Mononuclear cell (primary cell): ENCODE results near the gene PTDSS2. TPM values are rescaled to one million over a fixed set of nuclear protein-coding genes. Genes with fewer than 3 reads are reported as not detected.
"Not testable (repeated sequence)": the region's sequence is repeated elsewhere in the genome, so short reads cannot be mapped to it uniquely, and the experiment has no call there.

Experiments
- H3K27me3 ChIP-seq: 2 replicates; pipeline ENCODE4 v1.6.0; 2011; ENCODE audit warnings: low read length, control low read depth; ENCODE audit not compliant: insufficient read depth
- H3K4me1 ChIP-seq: 2 replicates; pipeline ENCODE4 v1.5.1; 2011; ENCODE audit warnings: mild to moderate bottlenecking, low read length, control low read depth; ENCODE audit not compliant: insufficient read depth
- H3K4me3 ChIP-seq: 2 replicates; pipeline ENCODE4 v1.5.1; 2011; ENCODE audit warnings: mild to moderate bottlenecking, low read length, moderate library complexity
- H3K9me3 ChIP-seq: 2 replicates; pipeline ENCODE4 v1.5.1; 2011; ENCODE audit warnings: low read depth, mild to moderate bottlenecking, control low read depth, low read length
- total RNA-seq: library from RNA; depleted of rRNA; stranded (reverse); fragments of >200 nt; gene quantifications from one replicate; pipeline ENCODE4 v1.2.3, GENCODE V29; 2012

PTDSS2 gene
- total RNA-seq, 1 donor: 8.8 TPM

- H3K9me3 ChIP-seq: no peaks in the 10 kb centered on the region
- H3K4me3 ChIP-seq: no peak overlapping the region
- H3K4me1 ChIP-seq: peaks cover 20% of the 10 kb centered on the region
- no peaks in the 10 kb centered on the region for H3K27me3 ChIP-seq
Measured at GRCh38 chr11:420054-420910, 29.8 kb upstream of the PTDSS2 start.

DNA sequence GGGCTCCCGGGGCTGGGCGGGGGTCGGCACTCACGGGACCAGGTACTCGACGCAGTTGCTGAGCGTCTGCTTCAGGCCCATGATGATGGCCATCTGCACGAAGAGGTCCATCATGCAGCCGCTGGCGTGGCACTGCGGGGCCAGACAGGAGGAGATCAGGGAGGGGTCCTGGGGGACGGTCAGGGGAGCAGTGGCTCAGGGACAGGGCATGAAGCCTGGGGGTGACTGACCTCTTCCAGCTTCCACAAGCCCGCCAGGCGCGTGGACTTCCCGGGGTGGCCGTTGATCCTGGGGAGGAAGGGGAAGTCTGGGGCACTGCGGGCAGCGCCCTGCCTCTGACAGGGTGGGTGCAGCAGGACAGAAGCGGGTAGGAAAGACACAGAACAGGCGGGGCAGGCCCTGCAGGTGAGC lies 29.2 kb upstream of the PTDSS2 start:
- H3K4me1 ChIP-seq: peaks cover 14% of the 10 kb centered on the region
- no peaks in the 10 kb centered on the region for H3K27me3 ChIP-seq
- no peak overlapping the region for H3K4me3 ChIP-seq

DNA sequence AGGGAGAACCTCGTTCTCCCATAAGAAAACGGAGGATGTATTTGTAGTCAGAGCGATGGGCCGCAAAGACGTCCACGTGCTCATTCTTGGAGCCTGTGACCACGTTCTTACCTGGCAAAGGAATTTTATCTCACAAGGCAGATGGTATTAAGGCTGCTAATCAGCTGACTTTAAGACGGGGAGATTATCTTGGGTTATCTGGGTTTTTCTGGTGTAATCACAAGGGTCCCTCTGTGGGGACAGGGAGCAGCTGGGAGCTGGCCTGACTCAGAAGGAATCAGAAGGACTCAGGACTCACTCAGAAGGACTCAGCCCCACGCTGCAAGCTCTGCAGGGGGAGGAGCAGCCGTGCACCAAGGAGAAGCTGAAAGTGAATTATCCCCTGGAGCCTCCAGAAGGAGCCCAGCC lies 27.8 kb upstream of the PTDSS2 start:
- no peaks in the 10 kb centered on the region for H3K27me3 ChIP-seq
- no peaks in the 10 kb centered on the region for H3K9me3 ChIP-seq
- no peak overlapping the region for H3K4me3 ChIP-seq
- peaks cover 6% of the 10 kb centered on the region for H3K4me1 ChIP-seq

More for the DNA sequence above, 29.2 kb upstream of the PTDSS2 start:
- H3K9me3 ChIP-seq: no peaks in the 10 kb centered on the region

DNA sequence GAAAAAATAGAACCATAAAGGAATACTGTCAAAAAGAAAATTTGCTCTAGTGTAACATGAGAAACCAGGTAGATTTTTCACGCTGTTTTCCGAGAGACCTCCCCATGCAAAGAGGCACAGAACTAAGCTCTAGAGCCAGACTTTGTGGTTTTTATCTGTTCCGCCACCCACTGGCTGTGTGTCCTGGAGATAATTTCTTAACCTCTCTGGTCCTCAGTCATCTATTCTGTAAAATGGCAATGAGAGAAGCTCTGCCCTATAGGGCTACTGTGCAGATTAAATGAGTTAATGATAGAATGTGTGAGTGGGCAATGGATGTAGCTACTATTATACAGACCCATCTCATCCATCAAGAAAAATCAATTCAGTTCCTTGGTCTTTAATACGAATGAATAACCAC lies 25.8 kb upstream of the PTDSS2 start:
- no peak overlapping the region for H3K4me3 ChIP-seq
- no peaks in the 10 kb centered on the region for H3K27me3 ChIP-seq
- H3K9me3 ChIP-seq: no peaks in the 10 kb centered on the region
- no peaks in the 10 kb centered on the region for H3K4me1 ChIP-seq

DNA sequence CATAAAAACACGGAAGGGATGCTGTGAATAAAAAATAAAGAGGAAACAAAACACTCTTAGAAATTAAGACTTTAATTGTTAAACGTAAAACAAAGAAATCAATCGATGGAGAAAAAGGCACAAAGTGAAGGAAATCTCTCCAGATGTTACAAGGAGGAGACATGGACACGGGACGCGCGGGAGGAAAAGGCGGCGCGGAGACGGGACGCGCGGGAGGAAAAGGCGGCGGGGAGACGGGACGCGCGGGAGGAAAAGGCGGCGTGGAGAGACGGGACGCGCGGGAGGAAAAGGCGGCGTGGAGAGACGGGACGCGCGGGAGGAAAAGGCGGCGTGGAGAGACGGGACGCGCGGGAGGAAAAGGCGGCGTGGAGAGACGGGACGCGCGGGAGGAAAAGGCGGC lies 25.3 kb upstream of the PTDSS2 start:
- not testable (repeated sequence) for H3K27me3 ChIP-seq, H3K9me3 ChIP-seq, H3K4me3 ChIP-seq, H3K4me1 ChIP-seq

DNA sequence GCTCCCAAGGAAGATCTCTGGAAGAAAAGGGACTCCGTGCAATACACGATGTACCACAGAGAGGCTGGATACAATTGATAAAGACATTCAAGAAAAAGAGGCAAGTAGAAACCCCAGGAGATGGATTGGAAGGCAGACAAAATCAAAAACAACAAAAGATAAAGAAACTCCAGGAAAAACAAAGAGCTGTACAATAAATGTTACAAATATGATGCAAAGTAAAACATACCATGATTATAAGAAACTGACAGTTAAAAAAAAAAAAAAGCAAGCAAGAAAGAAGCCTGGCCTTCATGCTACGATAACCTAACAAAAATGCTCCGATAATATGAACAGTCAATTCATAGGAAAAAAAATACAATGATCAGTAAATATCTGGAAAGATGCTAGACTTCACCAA lies 24.8 kb upstream of the PTDSS2 start:
- Histone ChIP-seq H3K4me1 (no peaks in the 10 kb centered on the region), H3K9me3 (no peaks in the 10 kb centered on the region), H3K4me3 (no peak overlapping the region), H3K27me3 (no peaks in the 10 kb centered on the region)

GRCh38 chr11:426851-427250 lies 23.2 kb upstream of the PTDSS2 start:
- Histone ChIP-seq H3K27me3 (no peaks in the 10 kb centered on the region), H3K9me3 (no peaks in the 10 kb centered on the region), H3K4me3 (no peak overlapping the region), H3K4me1 (no peaks in the 10 kb centered on the region)

GRCh38 chr11:428295-428694 lies 21.8 kb upstream of the PTDSS2 start:
- H3K27me3 ChIP-seq: no peaks in the 10 kb centered on the region
- H3K9me3 ChIP-seq: no peaks in the 10 kb centered on the region
- no peaks in the 10 kb centered on the region for H3K4me1 ChIP-seq
- no peak overlapping the region for H3K4me3 ChIP-seq

GRCh38 chr11:429391-429790 lies 20.7 kb upstream of the PTDSS2 start:
- Histone ChIP-seq H3K9me3 (no peaks in the 10 kb centered on the region), H3K27me3 (no peaks in the 10 kb centered on the region), H3K4me1 (no peaks in the 10 kb centered on the region), H3K4me3 (no peak overlapping the region)

- no peak overlapping the region for H3K4me3 ChIP-seq
- H3K4me1 ChIP-seq: no peaks in the 10 kb centered on the region
- no peaks in the 10 kb centered on the region for H3K9me3 ChIP-seq
- no peaks in the 10 kb centered on the region for H3K27me3 ChIP-seq
Measured at GRCh38 chr11:429931-430456, 20.1 kb upstream of the PTDSS2 start.

- Histone ChIP-seq H3K27me3 (no peaks in the 10 kb centered on the region), H3K9me3 (no peaks in the 10 kb centered on the region), H3K4me3 (no peak overlapping the region), H3K4me1 (no peaks in the 10 kb centered on the region)
Measured at GRCh38 chr11:431921-432320, 18.2 kb upstream of the PTDSS2 start.

DNA sequence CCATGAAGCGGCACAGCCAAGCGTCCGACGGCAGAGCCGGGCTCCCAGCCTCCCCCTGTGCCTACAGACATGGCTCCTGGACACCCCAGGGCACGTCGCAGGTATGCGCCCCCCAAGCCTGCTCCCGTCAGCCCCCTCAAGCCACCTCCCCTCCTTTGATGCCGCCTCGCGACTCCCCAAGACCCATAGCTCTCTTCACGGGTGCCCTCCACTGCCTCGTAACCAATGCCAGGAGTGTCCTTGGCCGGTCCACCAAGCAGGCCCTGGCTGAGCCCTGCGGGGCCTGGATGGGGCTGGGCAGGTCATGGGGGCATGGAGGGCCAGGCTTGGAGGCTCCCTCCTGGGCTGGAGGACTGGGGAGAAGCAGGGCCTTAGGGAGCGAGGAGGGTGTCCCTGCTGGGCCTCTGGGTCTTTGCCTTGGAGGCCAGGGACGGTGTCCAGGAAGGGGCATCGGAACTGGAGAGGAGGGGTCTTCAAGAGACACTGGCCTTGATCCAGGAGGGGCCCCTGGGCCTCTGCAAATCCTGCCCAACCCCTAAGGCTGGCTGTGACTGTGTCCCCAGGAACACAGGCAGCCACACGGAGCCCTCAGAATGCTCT lies 17.5 kb upstream of the PTDSS2 start:
- no peaks in the 10 kb centered on the region for H3K27me3 ChIP-seq
- no peaks in the 10 kb centered on the region for H3K9me3 ChIP-seq
- H3K4me3 ChIP-seq: no peak overlapping the region
- H3K4me1 ChIP-seq: no peaks in the 10 kb centered on the region

- Histone ChIP-seq H3K9me3 (no peaks in the 10 kb centered on the region), H3K27me3 (no peaks in the 10 kb centered on the region), H3K4me1 (no peaks in the 10 kb centered on the region), H3K4me3 (no peak overlapping the region)
Measured at GRCh38 chr11:433111-433510, 17.0 kb upstream of the PTDSS2 start.

- Histone ChIP-seq H3K4me3 (no peak overlapping the region), H3K4me1 (no peaks in the 10 kb centered on the region), H3K27me3 (no peaks in the 10 kb centered on the region), H3K9me3 (no peaks in the 10 kb centered on the region)
Measured at GRCh38 chr11:433641-434040, 16.4 kb upstream of the PTDSS2 start.

- no peaks in the 10 kb centered on the region for H3K9me3 ChIP-seq
- no peaks in the 10 kb centered on the region for H3K27me3 ChIP-seq
- H3K4me1 ChIP-seq: no peaks in the 10 kb centered on the region
- no peak overlapping the region for H3K4me3 ChIP-seq
Measured at GRCh38 chr11:434496-434895, 15.6 kb upstream of the PTDSS2 start.
